Ascending aorta (tissue), 2 donors: ENCODE data around the gene UBA52. TPM values are rescaled to one million over a fixed set of nuclear protein-coding genes. Genes with fewer than 3 reads are reported as not detected.
A peak's percentile ranks its signal among the peaks of the same experiment; 100 is the strongest.

Experiments used
- DNase-seq, 2 donors: peaks; one replicate each; pipeline ENCODE4 v3.0.0-alpha.2; 2019; ENCODE audit warnings: low spot score in 2 of 2
- H3K27ac ChIP-seq, 2 donors: fragments of 200-600 bp; sonication (generic); one replicate each; pipeline ENCODE4 v1.5.1; 2016 to 2017; ENCODE audit warnings: mild to moderate bottlenecking in 1 of 2
- H3K27me3 ChIP-seq: fragments of 200-600 bp; sonication (generic); one replicate; pipeline ENCODE4 v1.5.1; 2017
- H3K36me3 ChIP-seq, 2 donors: fragments of 200-600 bp; sonication (generic); one replicate each; pipeline ENCODE4 v1.5.1; 2016
- H3K4me1 ChIP-seq, 2 donors: fragments of 200-600 bp; sonication (generic); one replicate each; pipeline ENCODE4 v1.5.1; 2016 to 2017; ENCODE audit warnings: mild to moderate bottlenecking in 1 of 2
- H3K4me3 ChIP-seq, 2 donors: fragments of 200-600 bp; sonication (generic); one replicate each; pipeline ENCODE4 v1.5.1; 2016 to 2017; ENCODE audit warnings: mild to moderate bottlenecking in 1 of 2
- H3K9me3 ChIP-seq, 2 donors: fragments of 200-600 bp; sonication (generic); one replicate each; pipeline ENCODE4 v1.5.1; 2016
- CTCF ChIP-seq, 3 experiments: fragments of 200-600 bp in 2 of 3; fragments of 450-650 bp in 1 of 3; sonication (generic) in 2 of 3; IDR thresholded peaks; one replicate each; pipeline ENCODE4 v1.5.1; 2016 to 2019; ENCODE audit warnings: antibody characterized with exemption in 3 of 3, mild to moderate bottlenecking in 1 of 3, moderate library complexity in 1 of 3
- intact Hi-C: fragments of 100-400 bp; cut with DNase I; formaldehyde crosslinking; loops from one replicate; pipeline ENCODE4 v1.15.1; 2023
- total RNA-seq: library from RNA; depleted of rRNA; stranded (reverse); fragments of >200 nt; gene quantifications from one replicate; pipeline ENCODE4 v1.1.0, GENCODE V29; 2016

The UBA52 gene
- total RNA-seq, 1 donor from 2014 or later: 554 TPM

GRCh38 chr19:18604820-18605159 is 33.1 kb downstream of the UBA52 start:
- TF ChIP-seq CTCF (IDR thresholded peaks at IDR 0.05): no peak
- no peak overlapping the region for H3K27ac ChIP-seq
- H3K4me3 ChIP-seq: peak overlapping the region in 1 of 2 donors; percentile 62
- intact Hi-C loops: no loop called here
- no peaks in the 10 kb centered on the region for H3K36me3 ChIP-seq
- H3K9me3 ChIP-seq: no peaks in the 10 kb centered on the region
- no peak for DNase-seq
- H3K4me1 ChIP-seq: peaks cover 13 to 16% of the 10 kb centered on the region in 2 donors
- peaks cover 34% of the 10 kb centered on the region for H3K27me3 ChIP-seq

- no peak for TF ChIP-seq CTCF (IDR thresholded peaks at IDR 0.05)
Measured at GRCh38 chr19:18605196-18605545, 33.5 kb downstream of the UBA52 start.

DNA sequence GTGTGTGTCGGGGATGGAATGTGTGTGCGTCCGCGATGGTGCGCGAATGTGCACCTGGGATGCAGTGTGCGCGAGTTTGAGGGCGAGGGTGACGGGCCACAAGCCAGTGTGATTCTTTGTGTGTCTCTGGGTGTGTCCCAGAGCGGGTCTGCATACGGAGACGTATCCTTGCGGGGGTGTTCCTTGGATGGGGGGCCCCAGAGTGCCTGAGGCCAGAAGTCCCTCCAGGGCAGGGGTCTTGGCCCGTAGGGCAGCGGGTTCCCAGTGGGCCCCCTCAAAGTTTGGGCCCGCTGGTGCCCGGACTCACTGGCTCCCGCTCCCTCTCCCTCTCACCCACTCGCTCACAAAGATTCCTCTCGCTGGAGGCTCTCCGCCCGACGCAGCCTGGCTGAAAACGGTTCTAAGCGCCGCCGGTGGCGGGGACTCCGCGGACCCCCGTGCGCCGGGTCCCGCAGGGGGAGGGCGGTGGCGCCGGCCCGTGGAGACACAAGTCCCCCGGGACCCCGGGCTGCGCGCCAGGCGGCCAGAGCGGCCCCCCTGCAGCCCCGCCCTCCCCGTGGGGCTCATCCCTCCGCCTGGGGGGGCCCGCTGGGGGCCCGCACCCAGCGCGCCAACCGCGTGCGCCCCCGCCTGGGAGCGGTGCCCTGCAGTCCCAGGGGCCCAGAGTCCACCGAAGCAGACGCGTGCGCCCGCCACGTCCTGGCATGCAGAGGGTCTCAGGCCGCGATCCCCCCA is 34.1 kb downstream of the UBA52 start:
- Histone ChIP-seq H3K4me3 (peak overlapping the region; percentile 39 to 62), H3K27me3 (peaks cover 44% of the 10 kb centered on the region), H3K27ac (peak overlapping the region in 1 of 2 donors; percentile 27), H3K36me3 (no peaks in the 10 kb centered on the region), H3K9me3 (no peaks in the 10 kb centered on the region), H3K4me1 (peaks cover 15 to 16% of the 10 kb centered on the region in 2 donors)
- intact Hi-C loops: no loop called here
- DNase-seq: no peak
- no peak for TF ChIP-seq CTCF (IDR thresholded peaks at IDR 0.05)

More at GRCh38 chr19:18605196-18605545, 33.5 kb downstream of the UBA52 start:
- intact Hi-C loops: no loop called here
- Histone ChIP-seq H3K4me3 (peak overlapping the region in 1 of 2 donors; percentile 62), H3K27ac (peak overlapping the region in 1 of 2 donors; percentile 27), H3K9me3 (no peaks in the 10 kb centered on the region), H3K27me3 (peaks cover 38% of the 10 kb centered on the region), H3K4me1 (peaks cover 13 to 16% of the 10 kb centered on the region in 2 donors), H3K36me3 (no peaks in the 10 kb centered on the region)
- DNase-seq: no peak

- no peak for TF ChIP-seq CTCF (IDR thresholded peaks at IDR 0.05)
- Histone ChIP-seq H3K4me3 (peak within 1 kb of the TSS; percentile 39 to 62), H3K27ac (peak within 1 kb of the TSS in 1 of 2 donors; percentile 27), H3K27me3 (peaks cover 52% of the 10 kb centered on the region), H3K36me3 (no peaks in the 10 kb centered on the region), H3K9me3 (no peaks in the 10 kb centered on the region), H3K4me1 (peaks cover 16 to 20% of the 10 kb centered on the region in 2 donors)
- intact Hi-C loops: no loop called here
- DNase-seq: no peak
Measured at GRCh38 chr19:18606281-18607225, 34.9 kb downstream of the UBA52 start, which contains the start of gene CRLF1. TSS of gene CRLF1 (minus strand) at chr19:18606799. CDS start at chr19:18606656, 143 bp downstream.

- peak overlapping the region; percentile 25 to 55 for H3K4me3 ChIP-seq
- intact Hi-C loops: no loop called here
- no peak for DNase-seq
- no peak overlapping the region for H3K27ac ChIP-seq
- peaks cover 16 to 27% of the 10 kb centered on the region in 2 donors for H3K4me1 ChIP-seq
- TF ChIP-seq CTCF (IDR thresholded peaks at IDR 0.05): no peak
- H3K27me3 ChIP-seq: peaks cover 61% of the 10 kb centered on the region
- H3K9me3 ChIP-seq: no peaks in the 10 kb centered on the region
- H3K36me3 ChIP-seq: no peaks in the 10 kb centered on the region
Measured at GRCh38 chr19:18607226-18608101, 35.8 kb downstream of the UBA52 start.
